ENCODE results near the gene SLC41A3.

SLC41A3 gene

GRCh38 chr3:126125781-126126251 is 41.9 kb upstream of the SLC41A3 start:
- no peak overlapping the region for H3K27ac Mint-ChIP-seq
- H3K4me3 Mint-ChIP-seq, result no peak overlapping the region

GRCh38 chr3:126125341-126125740 is 41.4 kb upstream of the SLC41A3 start:
- DNase-seq (no peak), ATAC-seq (no peak)
- Mint-ChIP-seq H3K4me3 (no peak overlapping the region), H3K27me3 (peaks cover 2% of the 10 kb centered on the region), H3K36me3 (ENCODE audit: low read depth) (no peaks in the 10 kb centered on the region), H3K9me3 (no peaks in the 10 kb centered on the region), H3K4me1 (no peaks in the 10 kb centered on the region), H3K27ac (no peak overlapping the region)

More at GRCh38 chr3:126125781-126126251, 41.9 kb upstream of the SLC41A3 start:
- H3K27me3 Mint-ChIP-seq, result peaks cover 2% of the 10 kb centered on the region
- H3K36me3 Mint-ChIP-seq (ENCODE audit: low read depth), result no peaks in the 10 kb centered on the region
- no peaks in the 10 kb centered on the region for H3K9me3 Mint-ChIP-seq
- no peak for ATAC-seq
- no peak for DNase-seq
- no peaks in the 10 kb centered on the region for H3K4me1 Mint-ChIP-seq

- Mint-ChIP-seq H3K27ac (no peak overlapping the region), H3K27me3 (peaks cover 2% of the 10 kb centered on the region), H3K36me3 (ENCODE audit: low read depth) (no peaks in the 10 kb centered on the region), H3K4me3 (no peak overlapping the region), H3K4me1 (no peaks in the 10 kb centered on the region), H3K9me3 (no peaks in the 10 kb centered on the region)
- ATAC-seq (no peak), DNase-seq (no peak)
Measured at GRCh38 chr3:126124896-126125295, 41.0 kb upstream of the SLC41A3 start.

- ATAC-seq (no peak), DNase-seq (no peak)
- Mint-ChIP-seq H3K36me3 (ENCODE audit: low read depth) (no peaks in the 10 kb centered on the region), H3K4me1 (no peaks in the 10 kb centered on the region), H3K9me3 (no peaks in the 10 kb centered on the region), H3K27ac (no peak overlapping the region), H3K4me3 (no peak overlapping the region), H3K27me3 (no peaks in the 10 kb centered on the region)
Measured at GRCh38 chr3:126124148-126124868, 40.4 kb upstream of the SLC41A3 start.

- DNase-seq, result no peak
- Mint-ChIP-seq H3K4me3 (no peak overlapping the region), H3K27ac (no peak overlapping the region), H3K36me3 (ENCODE audit: low read depth) (no peaks in the 10 kb centered on the region), H3K27me3 (no peaks in the 10 kb centered on the region), H3K9me3 (no peaks in the 10 kb centered on the region), H3K4me1 (no peaks in the 10 kb centered on the region)
- no peak for ATAC-seq
Measured at GRCh38 chr3:126121632-126122031, 37.7 kb upstream of the SLC41A3 start.

GRCh38 chr3:126121074-126121473 is 37.1 kb upstream of the SLC41A3 start:
- Mint-ChIP-seq H3K9me3 (no peaks in the 10 kb centered on the region), H3K27ac (no peak overlapping the region), H3K4me3 (no peak overlapping the region), H3K4me1 (no peaks in the 10 kb centered on the region), H3K36me3 (ENCODE audit: low read depth) (no peaks in the 10 kb centered on the region), H3K27me3 (no peaks in the 10 kb centered on the region)
- no peak for ATAC-seq
- DNase-seq, result no peak

- no peak for ATAC-seq
- Mint-ChIP-seq H3K4me1 (no peaks in the 10 kb centered on the region), H3K27me3 (no peaks in the 10 kb centered on the region), H3K4me3 (no peak overlapping the region), H3K9me3 (no peaks in the 10 kb centered on the region), H3K27ac (no peak overlapping the region), H3K36me3 (ENCODE audit: low read depth) (no peaks in the 10 kb centered on the region)
- DNase-seq, result no peak
Measured at GRCh38 chr3:126119976-126120375, 36.1 kb upstream of the SLC41A3 start.

- H3K9me3 Mint-ChIP-seq, result no peaks in the 10 kb centered on the region
- H3K36me3 Mint-ChIP-seq (ENCODE audit: low read depth), result no peaks in the 10 kb centered on the region
- ATAC-seq (no peak), DNase-seq (no peak)
- H3K4me3 Mint-ChIP-seq, result no peak overlapping the region
- H3K4me1 Mint-ChIP-seq, result no peaks in the 10 kb centered on the region
- no peaks in the 10 kb centered on the region for H3K27me3 Mint-ChIP-seq
- H3K27ac Mint-ChIP-seq, result no peak overlapping the region
Measured at GRCh38 chr3:126119008-126119675, 35.2 kb upstream of the SLC41A3 start.

GRCh38 chr3:126118591-126118990 is 34.7 kb upstream of the SLC41A3 start:
- H3K27me3 Mint-ChIP-seq, result no peaks in the 10 kb centered on the region
- H3K9me3 Mint-ChIP-seq, result no peaks in the 10 kb centered on the region
- DNase-seq (no peak), ATAC-seq (no peak)
- no peaks in the 10 kb centered on the region for H3K4me1 Mint-ChIP-seq
- H3K36me3 Mint-ChIP-seq (ENCODE audit: low read depth), result no peaks in the 10 kb centered on the region
- H3K4me3 Mint-ChIP-seq, result no peak overlapping the region
- no peak overlapping the region for H3K27ac Mint-ChIP-seq

- Mint-ChIP-seq H3K4me3 (no peak overlapping the region), H3K4me1 (no peaks in the 10 kb centered on the region), H3K27ac (no peak overlapping the region), H3K9me3 (no peaks in the 10 kb centered on the region), H3K36me3 (ENCODE audit: low read depth) (no peaks in the 10 kb centered on the region), H3K27me3 (no peaks in the 10 kb centered on the region)
- ATAC-seq (no peak), DNase-seq (no peak)
Measured at GRCh38 chr3:126117786-126118185, 33.9 kb upstream of the SLC41A3 start.

- no peaks in the 10 kb centered on the region for H3K36me3 Mint-ChIP-seq (ENCODE audit: low read depth)
- DNase-seq, result no peak
- no peaks in the 10 kb centered on the region for H3K4me1 Mint-ChIP-seq
- H3K27ac Mint-ChIP-seq, result no peak overlapping the region
- no peaks in the 10 kb centered on the region for H3K9me3 Mint-ChIP-seq
- H3K27me3 Mint-ChIP-seq, result no peaks in the 10 kb centered on the region
- no peak for ATAC-seq
- no peak overlapping the region for H3K4me3 Mint-ChIP-seq
Measured at GRCh38 chr3:126117212-126117611, 33.3 kb upstream of the SLC41A3 start.

GRCh38 chr3:126116526-126116925 is 32.6 kb upstream of the SLC41A3 start:
- ATAC-seq, result no peak
- no peak overlapping the region for H3K27ac Mint-ChIP-seq
- H3K4me3 Mint-ChIP-seq, result no peak overlapping the region

GRCh38 chr3:126114443-126115386 is 30.8 kb upstream of the SLC41A3 start:
- H3K27me3 Mint-ChIP-seq, result no peaks in the 10 kb centered on the region
- DNase-seq, result no peak
- no peak for ATAC-seq
- H3K27ac Mint-ChIP-seq, result no peak overlapping the region
- no peaks in the 10 kb centered on the region for H3K36me3 Mint-ChIP-seq (ENCODE audit: low read depth)
- H3K4me3 Mint-ChIP-seq, result no peak overlapping the region
- no peaks in the 10 kb centered on the region for H3K4me1 Mint-ChIP-seq
- no peaks in the 10 kb centered on the region for H3K9me3 Mint-ChIP-seq

More at GRCh38 chr3:126116526-126116925, 32.6 kb upstream of the SLC41A3 start:
- Mint-ChIP-seq H3K27me3 (no peaks in the 10 kb centered on the region), H3K36me3 (ENCODE audit: low read depth) (no peaks in the 10 kb centered on the region), H3K4me1 (no peaks in the 10 kb centered on the region), H3K9me3 (no peaks in the 10 kb centered on the region)
- DNase-seq, result no peak

- Mint-ChIP-seq H3K4me3 (no peak overlapping the region), H3K27ac (no peak overlapping the region), H3K36me3 (ENCODE audit: low read depth) (no peaks in the 10 kb centered on the region), H3K4me1 (no peaks in the 10 kb centered on the region), H3K9me3 (no peaks in the 10 kb centered on the region), H3K27me3 (no peaks in the 10 kb centered on the region)
- DNase-seq (no peak), ATAC-seq (peak; percentile 41)
Measured at GRCh38 chr3:126113733-126114442, 30.0 kb upstream of the SLC41A3 start.
